SK-N-SH treated with all-trans-retinoic acid at 6 μM for 48 hours (cell line): ENCODE results near the gene CD300A.

ENCODE experiments used
- GLIS3 ChIP-seq: fragments of 250-450 bp; sonication (Bioruptor Pico); IDR thresholded peaks from 2 replicates; pipeline ENCODE4 v1.5.0; 2020; ENCODE audit warnings: mild to moderate bottlenecking, moderate library complexity
- ISL1 ChIP-seq: fragments of 250-450 bp; sonication (Bioruptor Pico); IDR thresholded peaks from 2 replicates; pipeline ENCODE4 v2.1.2; 2022; ENCODE audit warnings: mild to moderate bottlenecking, moderate library complexity
- TF ChIP-seq, protein P1 (sequence below): fragments of 250-450 bp; sonication (Bioruptor Pico); IDR thresholded peaks from 2 replicates; pipeline ENCODE4 v1.8.0; 2020; ENCODE audit warnings: mild to moderate bottlenecking, moderate library complexity, borderline replicate concordance

DNA sequence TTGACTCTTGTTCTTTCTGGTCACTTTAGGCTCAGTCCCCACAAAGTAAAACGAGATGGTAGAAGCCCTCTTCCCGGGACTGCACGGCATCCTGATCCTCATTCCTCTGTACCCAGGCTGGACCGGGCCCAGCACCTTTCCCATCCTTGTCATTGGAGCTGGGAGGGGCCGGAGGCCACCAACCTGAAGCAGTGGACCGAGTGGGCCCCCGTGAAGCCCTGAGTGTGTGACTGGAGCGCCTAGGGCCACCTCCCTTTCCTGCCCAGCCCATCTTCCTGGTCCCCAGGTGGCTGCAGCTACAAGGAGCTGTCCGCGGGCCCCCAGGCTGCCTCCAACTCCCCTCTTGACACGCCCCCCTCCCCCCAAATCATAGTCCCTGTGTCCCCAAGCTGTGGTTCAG is 17.1 kb upstream of the CD300A start:
- TF ChIP-seq GLIS3 (CRISPR knock-in tag) (no peak), ISL1 (CRISPR knock-in tag) (no peak)
- TF ChIP-seq, protein P1, sequence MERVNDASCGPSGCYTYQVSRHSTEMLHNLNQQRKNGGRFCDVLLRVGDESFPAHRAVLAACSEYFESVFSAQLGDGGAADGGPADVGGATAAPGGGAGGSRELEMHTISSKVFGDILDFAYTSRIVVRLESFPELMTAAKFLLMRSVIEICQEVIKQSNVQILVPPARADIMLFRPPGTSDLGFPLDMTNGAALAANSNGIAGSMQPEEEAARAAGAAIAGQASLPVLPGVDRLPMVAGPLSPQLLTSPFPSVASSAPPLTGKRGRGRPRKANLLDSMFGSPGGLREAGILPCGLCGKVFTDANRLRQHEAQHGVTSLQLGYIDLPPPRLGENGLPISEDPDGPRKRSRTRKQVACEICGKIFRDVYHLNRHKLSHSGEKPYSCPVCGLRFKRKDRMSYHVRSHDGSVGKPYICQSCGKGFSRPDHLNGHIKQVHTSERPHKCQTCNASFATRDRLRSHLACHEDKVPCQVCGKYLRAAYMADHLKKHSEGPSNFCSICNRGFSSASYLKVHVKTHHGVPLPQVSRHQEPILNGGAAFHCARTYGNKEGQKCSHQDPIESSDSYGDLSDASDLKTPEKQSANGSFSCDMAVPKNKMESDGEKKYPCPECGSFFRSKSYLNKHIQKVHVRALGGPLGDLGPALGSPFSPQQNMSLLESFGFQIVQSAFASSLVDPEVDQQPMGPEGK (CRISPR knock-in tag), result no peak
